Dermis blood vessel endothelial cell (primary cell): ENCODE measurements around the gene TMEM87B. TPM values are rescaled to one million over a fixed set of nuclear protein-coding genes. Genes with fewer than 3 reads are reported as not detected.

Experiments used
- DNase-seq: peaks from one replicate; pipeline ENCODE4 v3.0.0; 2010
- total RNA-seq: library from RNA; depleted of rRNA; stranded (reverse); fragments of >200 nt; gene quantifications from 2 replicates; pipeline ENCODE4 v1.2.3, GENCODE V29; 2014

TMEM87B gene, protein sequence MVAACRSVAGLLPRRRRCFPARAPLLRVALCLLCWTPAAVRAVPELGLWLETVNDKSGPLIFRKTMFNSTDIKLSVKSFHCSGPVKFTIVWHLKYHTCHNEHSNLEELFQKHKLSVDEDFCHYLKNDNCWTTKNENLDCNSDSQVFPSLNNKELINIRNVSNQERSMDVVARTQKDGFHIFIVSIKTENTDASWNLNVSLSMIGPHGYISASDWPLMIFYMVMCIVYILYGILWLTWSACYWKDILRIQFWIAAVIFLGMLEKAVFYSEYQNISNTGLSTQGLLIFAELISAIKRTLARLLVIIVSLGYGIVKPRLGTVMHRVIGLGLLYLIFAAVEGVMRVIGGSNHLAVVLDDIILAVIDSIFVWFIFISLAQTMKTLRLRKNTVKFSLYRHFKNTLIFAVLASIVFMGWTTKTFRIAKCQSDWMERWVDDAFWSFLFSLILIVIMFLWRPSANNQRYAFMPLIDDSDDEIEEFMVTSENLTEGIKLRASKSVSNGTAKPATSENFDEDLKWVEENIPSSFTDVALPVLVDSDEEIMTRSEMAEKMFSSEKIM
- total RNA-seq = 35.1 and 51.1 TPM in 2 replicates

DNA sequence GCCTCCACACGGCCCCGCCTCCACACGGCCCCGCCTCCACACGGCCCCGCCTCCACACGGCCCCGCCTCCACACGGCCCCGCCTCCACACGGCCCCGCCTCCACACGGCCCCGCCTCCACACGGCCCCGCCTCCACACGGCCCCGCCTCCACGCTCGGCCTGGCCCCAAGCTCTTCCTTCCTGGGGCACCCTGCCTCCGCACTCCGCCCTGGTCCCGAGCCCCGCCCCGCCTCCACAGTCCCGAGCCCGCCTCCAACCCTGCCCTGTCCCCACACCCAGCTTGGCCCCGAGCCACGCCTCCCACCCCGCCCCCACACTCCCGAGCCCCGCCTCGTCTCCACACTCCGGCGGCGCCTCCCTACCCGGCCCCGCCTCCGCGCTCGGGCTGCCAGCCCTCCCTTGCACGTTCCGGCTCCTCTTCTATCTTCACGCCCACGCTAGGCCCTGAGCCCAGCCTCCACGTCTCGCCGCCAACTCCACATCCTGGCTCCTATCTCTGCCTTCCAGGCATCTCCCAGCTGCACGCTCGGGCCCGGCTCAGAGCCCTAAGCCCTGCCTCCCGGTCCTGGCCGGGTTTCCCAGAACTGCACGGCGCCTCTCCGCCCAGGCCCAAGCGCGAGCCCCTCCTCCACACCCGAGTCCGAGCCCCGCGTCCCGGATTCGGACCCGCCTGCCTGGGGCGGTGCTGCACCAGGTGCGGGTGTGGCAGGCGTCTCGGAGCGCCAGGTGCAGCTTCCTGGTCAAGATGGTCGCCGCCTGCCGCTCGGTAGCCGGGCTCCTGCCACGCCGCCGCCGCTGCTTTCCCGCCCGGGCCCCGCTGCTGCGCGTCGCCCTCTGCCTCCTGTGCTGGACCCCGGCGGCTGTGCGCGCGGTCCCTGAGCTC lies at the start of gene TMEM87B:
TSS of gene TMEM87B (plus strand) at position 423 of the 883 bp plus-strand sequence. CDS start at position 746, 323 bp downstream.
- peak; percentile 99 for DNase-seq

DNA sequence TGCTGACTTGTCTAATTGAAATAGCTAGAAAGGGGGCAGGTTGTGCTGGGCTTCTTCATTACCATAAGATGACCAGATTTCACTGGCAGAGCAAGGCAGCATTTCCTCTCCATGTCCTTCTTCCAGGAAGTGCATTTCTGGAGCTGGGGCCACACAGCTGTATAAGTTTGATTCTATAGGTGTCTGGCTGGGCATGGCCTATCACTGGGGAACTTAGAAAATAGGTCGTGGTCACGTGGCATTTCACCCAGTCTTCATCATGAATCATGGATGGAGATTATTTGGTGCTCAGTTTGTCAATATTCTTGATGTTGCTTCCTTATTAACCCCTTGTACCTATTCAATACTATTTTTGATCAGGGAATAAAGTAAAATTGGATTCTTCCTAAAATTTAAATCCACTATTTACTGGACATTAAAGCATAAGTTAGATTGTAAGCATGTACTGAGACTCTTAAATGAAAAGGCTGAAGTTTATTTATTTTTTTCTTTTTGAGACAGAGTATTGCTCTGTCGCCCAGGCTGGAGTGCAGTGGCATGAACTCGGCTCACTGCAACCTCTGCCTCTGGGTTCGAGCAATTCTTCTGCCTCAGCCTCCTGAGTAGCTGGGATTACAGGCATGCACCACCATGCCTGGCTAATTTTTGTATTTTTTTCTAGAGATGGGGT lies 49.5 kb upstream of the TMEM87B start:
- DNase-seq = no peak

DNA sequence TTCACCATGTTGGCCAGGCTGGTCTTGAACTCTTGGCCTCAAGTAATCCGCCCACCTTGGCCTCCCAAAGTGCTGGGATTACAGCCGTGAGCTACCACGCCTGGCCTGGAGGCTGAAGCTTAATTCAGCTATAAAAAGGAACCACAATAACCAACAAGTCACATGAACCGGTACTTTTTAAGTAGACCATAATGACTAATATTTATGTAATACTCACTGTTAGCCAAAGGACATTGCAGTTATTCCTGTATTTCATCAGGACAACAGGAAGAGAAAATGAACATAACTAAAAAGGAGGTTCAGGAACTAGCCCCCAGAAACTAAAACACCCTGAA lies 49.0 kb upstream of the TMEM87B start:
- no peak for DNase-seq

DNA sequence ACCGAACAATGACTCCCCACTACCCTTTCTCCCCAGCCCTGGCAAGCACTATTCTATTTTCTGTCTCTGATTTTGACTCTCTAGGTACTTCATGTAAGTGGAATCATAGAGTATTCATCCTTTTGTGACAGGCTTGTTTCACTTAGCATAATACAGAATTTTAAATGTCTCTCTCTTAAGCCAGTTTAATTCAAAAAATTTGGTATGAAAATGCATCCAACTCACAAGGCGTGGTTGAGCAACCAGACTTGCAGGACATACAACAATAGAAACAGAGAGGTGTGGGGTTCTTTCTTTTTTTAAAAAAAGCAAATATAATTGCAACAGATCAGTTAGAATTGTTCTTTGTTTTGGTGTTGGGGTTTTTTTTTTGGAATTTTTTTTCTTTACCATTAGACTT lies 47.6 kb upstream of the TMEM87B start:
- DNase-seq = no peak

DNA sequence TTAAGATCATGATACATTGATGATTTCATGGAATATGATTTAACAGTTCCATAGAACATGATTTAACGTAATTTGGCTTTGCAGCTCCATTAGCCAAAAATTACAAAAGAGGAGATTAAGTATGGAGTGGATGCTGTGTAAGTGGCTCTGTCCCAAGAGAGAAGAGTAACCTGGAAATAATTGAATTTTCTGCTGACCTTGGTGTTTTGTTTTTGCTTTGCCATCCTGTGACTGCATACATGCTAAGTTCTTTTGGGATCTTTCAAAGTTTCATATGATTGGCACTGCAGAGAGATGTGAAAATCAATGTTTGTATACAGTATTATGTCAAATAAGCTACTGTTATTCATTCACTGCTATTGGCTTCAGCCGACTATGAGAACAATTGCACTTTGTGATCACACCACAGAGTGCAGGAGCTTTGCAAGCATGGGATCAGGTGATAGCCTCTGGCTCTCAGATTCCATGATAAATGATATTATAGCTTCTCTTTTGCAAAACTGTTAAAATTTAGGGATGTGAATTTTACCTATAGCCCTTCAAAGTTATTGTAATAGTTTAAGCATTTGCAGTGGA lies 46.1 kb upstream of the TMEM87B start:
- no peak for DNase-seq

DNA sequence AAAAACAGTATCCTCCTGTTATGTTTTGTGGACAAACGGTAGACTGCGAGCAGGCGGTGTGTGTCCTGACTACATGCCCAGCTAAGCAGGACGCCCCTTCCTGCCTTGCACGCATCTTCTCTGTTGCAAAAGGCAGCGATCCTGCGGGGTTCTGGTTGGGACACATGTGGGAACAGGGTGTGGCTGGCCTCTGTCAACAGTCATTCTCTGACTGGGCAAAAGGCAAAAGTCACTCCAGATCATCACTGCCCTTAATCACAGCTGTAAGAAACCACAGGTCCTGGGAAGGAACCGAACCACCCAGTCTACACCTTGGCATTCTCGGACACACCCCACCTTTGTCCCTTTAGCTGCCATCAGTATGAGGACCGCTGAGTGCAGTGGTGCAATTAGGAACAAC lies 44.3 kb upstream of the TMEM87B start:
- no peak for DNase-seq

DNA sequence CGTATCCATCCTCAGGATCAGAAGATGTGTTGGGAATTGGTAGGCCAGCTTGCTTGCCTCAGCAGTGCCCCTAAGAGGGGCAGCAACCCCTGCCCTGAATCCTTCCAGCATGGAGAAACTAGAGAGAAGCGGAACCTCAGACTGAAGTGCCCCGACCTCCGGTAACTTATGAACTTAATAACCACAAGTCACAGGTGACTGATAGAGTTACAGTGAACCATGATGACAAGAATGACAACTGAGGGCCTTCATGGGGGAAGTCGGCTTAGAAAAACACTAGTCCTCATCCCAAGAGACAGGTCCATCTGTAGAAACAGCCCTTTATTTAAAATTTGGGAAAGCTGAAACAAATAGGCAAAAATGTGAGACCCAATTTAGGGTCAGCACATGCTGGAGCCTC lies 42.5 kb upstream of the TMEM87B start:
- DNase-seq = no peak

DNA sequence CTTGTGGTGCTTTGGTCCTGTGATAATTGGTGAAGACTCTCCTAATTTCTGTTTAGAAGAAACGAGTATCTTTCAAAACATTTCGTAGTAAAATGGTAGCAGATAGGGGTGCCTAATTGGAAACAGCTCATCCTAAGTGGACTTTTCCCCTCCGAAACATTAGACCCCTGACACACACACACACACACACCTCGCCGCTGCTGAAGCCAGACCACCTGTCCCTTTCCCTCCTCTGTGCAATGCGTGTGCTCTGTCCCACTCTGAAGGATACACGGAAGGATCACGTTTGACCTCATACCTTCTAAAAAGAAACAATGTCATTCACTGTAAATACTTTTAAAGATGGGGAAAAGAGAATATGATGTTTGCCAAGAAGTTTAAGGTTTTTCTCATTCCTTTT lies 36.2 kb upstream of the TMEM87B start:
- no peak for DNase-seq

DNA sequence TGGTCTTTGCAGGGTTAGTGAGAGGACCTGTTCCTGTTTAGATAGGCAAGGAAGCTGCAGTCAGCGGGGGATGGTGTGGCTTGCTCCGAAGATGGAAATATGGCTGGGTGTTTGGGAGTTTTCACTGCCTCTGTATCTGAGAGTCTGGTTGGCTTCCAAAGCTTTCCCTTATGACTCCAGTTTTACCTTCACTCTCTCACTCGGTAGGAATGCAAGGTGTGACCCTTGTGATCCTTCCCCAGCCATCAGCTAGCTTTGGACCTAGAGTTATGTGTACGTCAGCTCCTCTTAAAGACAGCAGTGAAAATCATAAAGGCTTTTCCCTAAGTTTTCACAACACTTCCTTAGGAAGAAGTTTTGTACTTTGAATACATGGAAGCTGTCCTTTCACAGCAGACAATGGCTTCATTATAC lies 35.5 kb upstream of the TMEM87B start:
- peak; percentile 34 for DNase-seq

DNA sequence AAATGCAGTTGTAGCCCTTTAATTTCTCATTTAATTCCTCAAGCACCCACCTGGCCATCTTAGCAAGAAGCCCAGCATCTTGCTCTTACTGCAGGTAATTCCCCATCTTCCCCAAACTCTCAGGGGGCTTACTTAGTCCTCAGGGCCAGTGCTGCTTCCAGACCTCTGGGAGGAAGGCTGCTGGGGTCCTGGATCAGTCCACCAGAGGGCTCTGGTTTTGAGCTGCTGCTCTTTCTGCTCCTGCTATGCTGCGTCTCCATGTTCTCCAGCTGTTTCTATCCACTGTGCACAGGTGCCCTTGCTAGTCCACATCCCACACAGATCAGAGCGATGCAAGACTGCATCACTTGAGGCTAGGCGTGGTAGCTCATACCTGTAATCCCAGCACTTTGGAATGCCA lies 34.5 kb upstream of the TMEM87B start:
- peak; percentile 22 for DNase-seq

DNA sequence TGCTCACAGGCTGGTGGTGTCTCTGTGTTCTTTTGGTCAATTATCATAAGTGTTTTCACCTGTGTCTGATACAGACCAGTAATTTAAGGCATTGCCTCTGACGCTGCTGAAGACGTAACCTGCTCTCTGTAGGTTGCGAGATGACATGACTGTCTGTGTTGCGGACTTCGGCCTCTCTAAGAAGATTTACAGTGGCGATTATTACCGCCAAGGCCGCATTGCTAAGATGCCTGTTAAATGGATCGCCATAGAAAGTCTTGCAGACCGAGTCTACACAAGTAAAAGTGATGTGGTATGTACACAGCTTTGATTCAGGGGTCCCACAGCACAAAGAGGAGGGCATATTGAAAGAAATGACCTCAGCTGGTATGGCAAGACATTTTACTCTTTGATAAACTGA lies 33.8 kb upstream of the TMEM87B start:
- no peak for DNase-seq

DNA sequence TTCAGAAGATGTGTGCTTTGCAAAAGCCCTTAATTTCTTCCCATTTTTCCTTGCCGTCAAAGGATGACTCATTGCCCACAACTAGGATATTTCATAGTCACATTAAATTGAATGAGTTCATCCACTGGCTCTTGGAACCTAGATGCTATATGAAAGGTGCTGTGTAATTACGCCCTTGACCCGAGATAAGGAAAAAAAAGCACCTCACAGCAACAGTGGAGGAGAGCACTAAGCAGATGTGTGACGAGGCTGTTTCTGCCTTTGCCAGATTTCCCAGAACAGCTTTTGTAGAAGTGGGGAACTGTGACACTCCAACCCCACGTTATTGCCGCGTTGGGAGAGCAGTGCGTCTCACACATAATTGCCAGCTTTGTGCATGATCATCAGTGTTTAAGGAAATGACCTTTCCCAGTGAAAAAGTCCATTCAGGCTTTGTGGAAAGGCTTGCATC lies 33.3 kb upstream of the TMEM87B start:
- DNase-seq = peak; percentile 62

DNA sequence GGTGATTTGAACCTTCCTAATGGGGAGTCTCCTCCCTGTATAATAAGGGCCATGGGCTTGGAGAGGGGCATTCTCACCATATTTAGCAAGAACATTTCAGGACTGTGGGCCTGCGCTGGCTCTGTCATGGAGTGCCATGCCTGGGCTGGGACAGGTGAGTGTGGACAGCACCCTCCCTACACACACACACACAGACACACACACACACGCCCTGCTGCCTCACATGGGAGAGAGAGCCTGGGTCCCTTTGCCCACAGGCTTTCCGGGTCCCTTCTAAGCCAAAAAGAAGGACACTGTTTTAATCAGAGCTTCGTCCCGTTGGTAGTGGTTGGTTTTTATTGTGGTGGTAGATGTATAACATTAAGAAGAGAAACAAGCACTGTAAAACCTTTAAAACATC lies 31.4 kb upstream of the TMEM87B start:
- no peak for DNase-seq

DNA sequence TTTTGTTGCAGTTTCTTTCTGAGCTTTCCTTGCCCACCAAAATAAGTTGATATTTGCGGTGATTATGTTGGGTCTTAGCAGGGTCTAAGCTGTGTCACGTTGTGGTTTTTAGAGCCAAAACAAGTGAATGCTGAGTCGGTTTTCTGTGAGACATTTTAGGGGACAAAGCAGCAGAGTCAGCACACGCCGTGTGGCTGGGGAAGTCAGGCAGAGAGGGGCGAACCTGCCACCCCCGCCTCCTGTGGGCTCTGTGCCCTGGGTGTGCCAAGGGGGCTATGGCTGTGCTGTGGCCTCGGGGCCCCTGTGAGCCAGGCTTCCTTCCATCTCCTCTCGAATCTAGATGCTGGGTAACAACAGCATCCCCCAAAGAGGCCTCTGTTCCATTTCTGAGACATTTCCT lies 30.8 kb upstream of the TMEM87B start:
- no peak for DNase-seq

DNA sequence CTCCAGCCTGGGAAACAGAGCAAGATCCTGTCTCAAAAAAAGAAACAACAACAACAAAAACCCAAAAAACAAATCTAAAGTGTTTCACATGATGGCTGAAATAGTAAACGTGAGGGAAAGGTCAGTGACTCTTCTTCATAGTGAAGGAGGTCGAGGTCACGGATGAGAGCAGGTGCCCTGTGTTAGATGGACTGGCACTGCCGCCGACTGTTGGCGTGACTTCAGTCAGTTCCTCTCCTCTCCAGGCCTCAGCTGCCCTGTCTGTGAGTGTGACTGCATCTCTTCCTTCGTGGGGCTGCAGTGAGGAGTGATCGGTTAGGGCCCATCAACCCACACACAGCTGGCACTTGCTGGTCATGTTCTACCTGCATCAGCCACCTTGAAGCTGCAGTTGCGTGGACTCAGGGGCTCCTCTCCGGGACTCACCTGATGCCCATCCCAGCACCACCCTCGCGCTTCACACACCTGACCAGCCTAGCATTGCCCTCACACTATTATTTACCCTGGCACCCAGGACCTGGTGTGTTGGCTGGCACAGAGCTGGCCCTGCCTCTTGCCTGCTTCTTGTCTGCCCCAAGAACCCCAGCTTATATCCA lies 30.1 kb upstream of the TMEM87B start:
- no peak for DNase-seq

DNA sequence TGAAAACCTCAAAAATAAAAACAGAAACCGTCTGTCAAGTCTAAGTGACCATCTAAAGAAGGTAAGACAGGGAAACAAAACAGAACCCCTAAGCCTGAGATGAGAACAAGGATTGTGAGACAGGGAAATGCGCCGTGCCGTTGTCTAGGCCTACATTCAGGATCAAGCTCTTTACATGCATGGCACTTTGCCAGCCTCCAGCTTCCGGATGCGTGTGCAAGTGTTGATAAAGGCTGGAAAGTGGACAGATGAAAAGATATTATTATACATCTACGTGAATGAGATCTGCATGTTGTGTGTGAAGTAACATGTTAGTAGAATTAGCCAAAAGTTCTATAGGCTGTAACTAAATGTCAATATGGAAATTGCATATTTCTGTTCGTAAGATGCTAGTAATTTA lies 28.6 kb upstream of the TMEM87B start:
- DNase-seq = peak; percentile 97

DNA sequence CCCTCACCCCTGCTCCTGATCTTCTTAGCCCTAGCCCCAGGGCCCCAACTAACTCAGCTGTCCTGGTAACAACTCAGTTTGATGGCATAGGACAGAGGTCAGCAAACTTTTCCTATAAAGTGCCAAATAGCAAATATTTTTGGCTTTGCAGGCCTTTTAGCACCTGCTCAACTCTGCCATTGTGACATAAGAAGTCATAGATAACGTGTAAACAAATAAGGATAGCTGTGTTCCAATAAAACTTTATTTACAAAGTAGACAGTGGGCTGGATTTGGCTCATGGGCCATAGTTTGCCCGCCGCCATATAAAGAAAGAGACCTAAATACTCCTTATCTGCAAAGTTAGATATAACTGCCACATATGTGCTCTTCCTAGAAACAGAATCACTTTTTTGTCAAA lies 27.3 kb upstream of the TMEM87B start:
- no peak for DNase-seq

DNA sequence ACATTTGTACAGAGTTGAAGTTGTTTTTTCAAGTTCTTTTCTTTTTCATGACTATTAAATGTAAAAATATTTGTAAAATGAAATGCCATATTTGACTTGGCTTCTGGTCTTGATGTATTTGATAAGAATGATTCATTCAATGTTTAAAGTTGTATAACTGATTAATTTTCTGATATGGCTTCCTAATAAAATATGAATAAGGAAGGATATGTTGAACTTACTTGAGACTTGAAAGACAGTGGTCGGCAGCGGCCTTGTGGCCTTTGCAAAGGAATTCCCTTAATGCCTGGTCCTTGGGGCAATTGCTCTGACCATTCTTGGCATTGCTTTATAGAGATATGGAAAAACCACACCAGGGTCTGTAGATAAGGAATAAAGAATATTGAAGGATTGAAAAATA lies 25.9 kb upstream of the TMEM87B start:
- DNase-seq = no peak

DNA sequence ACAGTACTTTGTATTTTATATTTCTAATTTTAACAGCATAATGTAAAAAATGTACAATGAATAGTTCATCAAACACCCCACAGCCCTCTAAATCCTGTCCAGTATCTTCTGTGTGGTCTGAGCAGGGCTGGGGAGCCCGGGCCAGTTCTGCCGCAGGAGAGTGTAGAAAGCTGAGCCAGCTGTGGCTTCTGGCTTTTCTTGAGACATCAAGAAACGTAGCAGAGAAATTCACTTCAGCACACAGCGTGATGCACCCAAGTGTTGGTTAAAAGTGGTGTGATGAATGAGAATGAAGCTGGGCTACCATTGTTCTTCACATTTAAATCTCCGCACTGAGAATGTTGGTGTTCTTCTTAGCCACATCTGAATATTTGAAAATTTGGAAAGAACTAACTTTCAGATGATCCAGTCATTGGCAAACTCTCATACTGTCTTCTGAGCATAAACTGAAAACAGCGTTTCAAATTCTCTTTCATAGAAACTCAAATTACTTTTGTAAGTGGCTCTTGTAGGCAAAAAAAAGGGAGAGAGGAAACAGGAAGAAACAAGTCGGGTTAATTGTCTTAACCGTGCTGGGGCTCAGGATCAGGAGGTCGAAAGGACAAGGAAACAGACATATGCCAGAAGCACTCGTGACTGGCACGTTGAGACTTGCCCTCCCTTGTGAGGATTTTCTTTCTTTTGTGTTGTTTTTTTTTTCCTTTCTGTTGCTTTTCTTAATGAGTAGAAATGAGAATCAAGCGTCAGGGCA lies 23.4 kb upstream of the TMEM87B start:
- peak; percentile 78 for DNase-seq

DNA sequence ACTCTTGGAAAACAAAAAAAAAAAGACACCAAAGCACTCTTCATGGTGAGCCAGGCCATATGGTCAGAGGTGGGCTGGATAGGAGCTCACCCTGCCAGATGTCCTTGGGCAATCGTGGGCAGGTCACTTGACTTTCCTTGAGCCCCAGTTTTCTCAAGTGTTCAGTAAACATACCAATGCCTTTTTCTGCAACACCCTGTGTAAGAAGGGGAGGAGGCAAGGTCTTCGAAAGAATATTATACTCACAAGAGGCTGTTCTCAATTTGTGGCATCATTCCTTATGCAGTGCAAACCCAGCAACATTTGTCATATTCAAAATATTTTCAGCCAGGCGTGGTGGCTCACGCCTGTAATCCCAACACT lies 22.9 kb upstream of the TMEM87B start:
- no peak for DNase-seq

DNA sequence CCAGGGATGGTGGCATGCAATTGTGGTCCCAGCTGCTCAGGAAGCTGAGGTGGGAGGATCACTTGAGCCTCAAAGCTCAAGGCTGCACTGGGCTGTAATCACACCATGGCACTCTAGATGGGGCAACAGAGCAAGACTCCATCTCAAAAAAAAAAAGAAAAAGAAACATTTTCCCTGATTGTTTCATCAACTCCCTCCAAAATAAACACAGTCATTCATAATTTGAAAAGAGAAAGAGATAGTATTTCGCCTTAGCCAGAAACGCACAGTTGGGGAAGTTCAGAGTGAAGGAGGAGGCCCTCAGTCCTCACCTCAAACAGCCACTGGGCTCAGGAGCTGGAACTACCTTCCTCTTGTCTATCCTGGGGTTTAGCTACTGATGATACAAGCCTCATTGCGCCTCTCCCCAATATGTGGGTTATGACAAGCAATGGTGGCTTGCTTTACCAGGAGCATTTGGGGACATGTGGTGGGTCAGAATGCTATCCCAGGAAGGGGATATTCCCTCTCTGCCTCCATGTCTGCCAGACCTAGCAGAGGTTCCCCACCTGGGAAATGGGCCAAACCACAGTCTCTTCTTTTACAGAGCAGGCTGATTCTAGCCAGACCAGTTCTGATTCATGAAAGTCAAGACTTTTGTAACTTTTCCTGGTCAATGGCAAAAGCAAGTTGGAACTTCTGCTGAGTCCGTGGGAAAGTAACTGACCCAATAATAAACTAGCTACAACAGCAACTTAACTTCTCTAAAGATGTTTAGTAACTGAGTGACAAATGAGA lies 22.2 kb upstream of the TMEM87B start:
- peak; percentile 68 for DNase-seq
